ENCODE data around the gene FICD.

DNA sequence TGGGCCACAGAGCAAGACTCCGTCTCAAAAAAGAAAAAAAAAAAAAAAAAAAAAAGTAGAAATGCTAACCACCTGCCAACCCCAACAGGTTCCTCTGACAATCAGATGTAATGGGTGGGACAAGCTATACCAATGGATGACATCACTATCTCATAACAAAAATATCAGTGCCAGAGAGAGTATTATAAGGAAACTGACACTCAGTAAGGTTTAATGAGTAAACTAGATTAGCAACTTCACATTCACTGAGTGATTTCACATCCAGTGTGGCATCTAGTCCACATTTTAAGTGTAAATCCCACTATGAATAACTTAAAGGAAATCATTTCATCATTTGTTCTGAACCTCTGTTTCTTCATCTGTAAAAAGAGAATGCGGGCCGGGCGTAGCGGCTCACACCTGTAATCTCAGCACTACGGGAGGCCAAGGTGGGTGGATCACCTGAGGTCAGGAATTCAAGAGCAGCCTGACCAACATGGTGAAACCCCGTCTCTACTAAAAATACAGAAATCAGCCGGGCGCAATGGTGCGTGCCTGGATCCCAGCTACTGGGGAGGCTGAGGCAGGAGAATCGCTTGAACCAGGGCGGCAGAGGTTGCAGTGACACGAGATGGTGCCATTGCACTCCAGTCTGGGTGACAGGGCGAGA, 44.1 kb downstream of the FICD start:
- TF ChIP-seq, protein P1, sequence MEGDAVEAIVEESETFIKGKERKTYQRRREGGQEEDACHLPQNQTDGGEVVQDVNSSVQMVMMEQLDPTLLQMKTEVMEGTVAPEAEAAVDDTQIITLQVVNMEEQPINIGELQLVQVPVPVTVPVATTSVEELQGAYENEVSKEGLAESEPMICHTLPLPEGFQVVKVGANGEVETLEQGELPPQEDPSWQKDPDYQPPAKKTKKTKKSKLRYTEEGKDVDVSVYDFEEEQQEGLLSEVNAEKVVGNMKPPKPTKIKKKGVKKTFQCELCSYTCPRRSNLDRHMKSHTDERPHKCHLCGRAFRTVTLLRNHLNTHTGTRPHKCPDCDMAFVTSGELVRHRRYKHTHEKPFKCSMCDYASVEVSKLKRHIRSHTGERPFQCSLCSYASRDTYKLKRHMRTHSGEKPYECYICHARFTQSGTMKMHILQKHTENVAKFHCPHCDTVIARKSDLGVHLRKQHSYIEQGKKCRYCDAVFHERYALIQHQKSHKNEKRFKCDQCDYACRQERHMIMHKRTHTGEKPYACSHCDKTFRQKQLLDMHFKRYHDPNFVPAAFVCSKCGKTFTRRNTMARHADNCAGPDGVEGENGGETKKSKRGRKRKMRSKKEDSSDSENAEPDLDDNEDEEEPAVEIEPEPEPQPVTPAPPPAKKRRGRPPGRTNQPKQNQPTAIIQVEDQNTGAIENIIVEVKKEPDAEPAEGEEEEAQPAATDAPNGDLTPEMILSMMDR (conservative IDR thresholded peaks at IDR 0.05; ENCODE audit: low read length): no peak
- TF ChIP-seq EZH2phosphoT487 (IDR thresholded peaks at IDR 0.05; ENCODE audit: borderline replicate concordance, low read depth, low read length): no peak
